DND-41 (cell line): ENCODE data around the gene PSMD2.

Experiments used
- ATAC-seq: fragments of 200-7000 bp; cut with Tn5 transposase; 3 replicates; pipeline ENCODE4 v1.9.1; 2021; ENCODE audit warnings: low read depth; ENCODE audit not compliant: insufficient read depth
- DNase-seq: peaks from one replicate; pipeline ENCODE4 v3.0.0-alpha.2; 2020
- H2AFZ ChIP-seq: 2 replicates; pipeline ENCODE4 v1.6.0; 2012; ENCODE audit warnings: low read depth, low read length
- H3K27ac ChIP-seq: 2 replicates; pipeline ENCODE4 v1.5.1; 2012; ENCODE audit warnings: low read length, inconsistent platforms
- H3K27me3 ChIP-seq: fragments of 200-600 bp; sonication (generic); 2 replicates; pipeline ENCODE4 v1.6.0; 2012; ENCODE audit warnings: low read length, mild to moderate bottlenecking, inconsistent platforms; ENCODE audit not compliant: insufficient read depth, poor library complexity
- H3K36me3 ChIP-seq: 2 replicates; pipeline ENCODE4 v1.5.1; 2012; ENCODE audit warnings: low read length, inconsistent platforms; ENCODE audit not compliant: insufficient read depth
- H3K4me1 ChIP-seq: 2 replicates; pipeline ENCODE4 v1.5.1; 2012; ENCODE audit warnings: mild to moderate bottlenecking, low read length; ENCODE audit not compliant: insufficient read depth
- H3K4me2 ChIP-seq: 2 replicates; pipeline ENCODE4 v1.6.0; 2012; ENCODE audit warnings: mild to moderate bottlenecking, moderate library complexity, low read length, inconsistent platforms; ENCODE audit not compliant: insufficient read depth
- H3K4me3 ChIP-seq, 2 experiments: fragments of 200-600 bp in 1 of 2; shearing (Covaris generic) in 1 of 2; 2 replicates each; pipeline ENCODE4 v1.5.1; 2012 to 2016; ENCODE audit warnings: inconsistent platforms in 2 of 2, low read length in 2 of 2, mild to moderate bottlenecking in 2 of 2, low read depth in 1 of 2, moderate library complexity in 1 of 2
- H3K79me2 ChIP-seq: 2 replicates; pipeline ENCODE4 v1.6.0; 2012; ENCODE audit warnings: low read length, inconsistent platforms; ENCODE audit not compliant: insufficient read depth
- H3K9ac ChIP-seq: 2 replicates; pipeline ENCODE4 v1.6.0; 2012; ENCODE audit warnings: low read depth, mild to moderate bottlenecking, inconsistent platforms, low read length, moderate library complexity
- H3K9me3 ChIP-seq: 2 replicates; pipeline ENCODE4 v1.5.1; 2012; ENCODE audit warnings: low read length, moderate library complexity, mild to moderate bottlenecking, inconsistent platforms; ENCODE audit not compliant: insufficient read depth, severe bottlenecking
- H4K20me1 ChIP-seq: 2 replicates; pipeline ENCODE4 v1.6.0; 2012; ENCODE audit warnings: low read length; ENCODE audit not compliant: insufficient read depth
- EZH2 ChIP-seq: IDR thresholded peaks from 3 replicates; pipeline ENCODE4 v1.6.1; 2012; ENCODE audit warnings: borderline replicate concordance, low read depth, mild to moderate bottlenecking, moderate library complexity, low read length, inconsistent platforms; ENCODE audit not compliant: severe bottlenecking
- TF ChIP-seq, protein P1 (sequence below): IDR thresholded peaks from 2 replicates; pipeline ENCODE4 v1.5.1; 2012; ENCODE audit warnings: borderline replicate concordance, low read length, moderate library complexity, mild to moderate bottlenecking; ENCODE audit not compliant: poor library complexity, severe bottlenecking; ENCODE audit errors: extremely low read depth

The PSMD2 gene

DNA sequence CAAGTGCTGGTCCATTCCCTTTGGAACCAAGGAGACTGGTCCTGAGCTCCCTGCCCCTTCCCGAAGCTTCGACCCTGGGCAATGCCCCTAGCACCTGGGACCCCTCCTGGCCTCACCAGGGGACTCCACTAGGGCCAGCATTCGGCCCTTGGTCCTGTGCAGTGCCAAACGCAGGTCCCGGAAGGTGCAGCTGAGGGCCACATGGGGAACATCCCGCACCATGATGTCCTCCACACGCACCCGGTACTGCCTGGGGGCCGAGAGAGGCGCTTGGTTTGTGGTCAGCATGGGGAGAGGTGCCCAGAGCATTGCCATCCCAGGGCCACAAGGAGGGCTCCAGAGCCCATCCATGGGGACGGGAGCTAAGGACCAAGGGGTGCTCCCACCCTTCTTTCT is 54.5 kb downstream of the PSMD2 start:
- no peak overlapping the region for H3K27ac ChIP-seq
- no peaks in the 10 kb centered on the region for H3K27me3 ChIP-seq
- H2AFZ ChIP-seq, result no peak overlapping the region
- H3K9me3 ChIP-seq, result no peaks in the 10 kb centered on the region
- no peaks in the 10 kb centered on the region for H3K79me2 ChIP-seq
- peaks cover 14% of the 10 kb centered on the region for H3K36me3 ChIP-seq
- ATAC-seq (no peak), DNase-seq (no peak)
- H4K20me1 ChIP-seq, result peaks cover 14% of the 10 kb centered on the region; the same call in 1 of the 2 replicates
- H3K4me2 ChIP-seq, result no peak overlapping the region
- TF ChIP-seq, protein P1, sequence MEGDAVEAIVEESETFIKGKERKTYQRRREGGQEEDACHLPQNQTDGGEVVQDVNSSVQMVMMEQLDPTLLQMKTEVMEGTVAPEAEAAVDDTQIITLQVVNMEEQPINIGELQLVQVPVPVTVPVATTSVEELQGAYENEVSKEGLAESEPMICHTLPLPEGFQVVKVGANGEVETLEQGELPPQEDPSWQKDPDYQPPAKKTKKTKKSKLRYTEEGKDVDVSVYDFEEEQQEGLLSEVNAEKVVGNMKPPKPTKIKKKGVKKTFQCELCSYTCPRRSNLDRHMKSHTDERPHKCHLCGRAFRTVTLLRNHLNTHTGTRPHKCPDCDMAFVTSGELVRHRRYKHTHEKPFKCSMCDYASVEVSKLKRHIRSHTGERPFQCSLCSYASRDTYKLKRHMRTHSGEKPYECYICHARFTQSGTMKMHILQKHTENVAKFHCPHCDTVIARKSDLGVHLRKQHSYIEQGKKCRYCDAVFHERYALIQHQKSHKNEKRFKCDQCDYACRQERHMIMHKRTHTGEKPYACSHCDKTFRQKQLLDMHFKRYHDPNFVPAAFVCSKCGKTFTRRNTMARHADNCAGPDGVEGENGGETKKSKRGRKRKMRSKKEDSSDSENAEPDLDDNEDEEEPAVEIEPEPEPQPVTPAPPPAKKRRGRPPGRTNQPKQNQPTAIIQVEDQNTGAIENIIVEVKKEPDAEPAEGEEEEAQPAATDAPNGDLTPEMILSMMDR, result no peak
- no peak for TF ChIP-seq EZH2
- H3K4me3 ChIP-seq, result no peak overlapping the region
- H3K4me1 ChIP-seq, result no peaks in the 10 kb centered on the region
- H3K9ac ChIP-seq, result no peak overlapping the region

DNA sequence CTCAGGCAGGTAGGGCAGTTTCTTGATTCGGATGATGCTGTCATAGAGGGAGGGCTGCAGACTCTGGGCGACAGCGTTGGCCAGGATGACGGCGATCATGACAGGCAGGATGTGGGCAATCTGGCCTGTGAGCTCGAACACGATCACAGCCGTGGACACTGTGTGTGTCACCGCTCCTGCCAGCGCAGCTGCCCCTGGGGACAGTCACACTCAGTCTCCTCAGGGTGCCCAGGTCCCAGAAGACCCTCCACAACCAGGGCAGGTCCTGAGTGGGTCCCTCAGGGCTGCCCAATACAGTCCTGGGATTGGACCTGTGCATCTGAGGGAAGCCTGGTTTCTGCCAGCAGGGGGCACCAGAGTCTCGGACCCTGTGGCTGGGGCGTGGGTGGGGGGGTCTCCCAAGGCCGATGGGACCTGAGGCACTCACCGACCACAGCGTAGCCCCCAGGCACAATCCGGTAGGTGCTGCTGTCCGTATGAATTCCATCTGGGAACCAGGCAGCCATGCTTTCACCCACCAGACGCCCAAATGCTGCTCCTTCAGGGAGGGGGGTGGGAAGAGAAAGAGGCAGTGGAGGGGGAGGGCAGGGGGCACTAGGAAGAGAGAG is 55.2 kb downstream of the PSMD2 start:
- ATAC-seq, result peak; percentile 79
- H3K36me3 ChIP-seq, result peaks cover 14% of the 10 kb centered on the region

DNA sequence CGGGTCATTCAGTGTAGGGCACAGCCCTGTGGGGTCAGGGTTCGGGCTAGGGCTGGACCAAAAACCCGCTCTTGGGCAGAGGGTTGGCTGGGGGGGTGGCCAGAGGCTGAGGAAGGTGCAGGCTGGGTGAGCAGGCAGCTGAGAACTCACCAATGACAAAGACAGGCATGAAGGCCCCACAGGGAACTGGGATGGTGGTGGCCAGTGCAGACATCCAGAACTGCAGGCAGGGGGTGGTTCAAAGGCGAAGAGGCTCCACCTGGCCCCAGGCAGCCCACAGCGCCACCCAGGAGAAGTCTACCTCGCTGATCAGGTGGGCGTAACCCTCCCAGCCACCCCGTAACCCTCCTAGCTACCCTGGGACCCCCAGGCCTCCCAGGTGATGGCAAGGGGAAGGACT is 55.7 kb downstream of the PSMD2 start:
- H3K4me1 ChIP-seq, result no peaks in the 10 kb centered on the region
- H3K36me3 ChIP-seq, result peaks cover 14% of the 10 kb centered on the region
- H2AFZ ChIP-seq, result no peak overlapping the region
- no peak overlapping the region for H3K4me2 ChIP-seq
- DNase-seq (no peak), ATAC-seq (no peak)
- H3K9ac ChIP-seq, result no peak overlapping the region
- no peaks in the 10 kb centered on the region for H3K79me2 ChIP-seq
- no peaks in the 10 kb centered on the region for H3K27me3 ChIP-seq
- H3K4me3 ChIP-seq, result no peak overlapping the region
- H3K9me3 ChIP-seq, result no peaks in the 10 kb centered on the region
- peaks cover 16% of the 10 kb centered on the region; the same call in 1 of the 2 replicates for H4K20me1 ChIP-seq
- TF ChIP-seq, protein P1, result no peak
- TF ChIP-seq EZH2, result no peak
- H3K27ac ChIP-seq, result no peak overlapping the region

More for the DNA sequence above, 55.2 kb downstream of the PSMD2 start:
- H3K79me2 ChIP-seq, result no peaks in the 10 kb centered on the region
- no peak overlapping the region for H3K4me2 ChIP-seq
- H3K9me3 ChIP-seq, result no peaks in the 10 kb centered on the region
- peaks cover 16% of the 10 kb centered on the region; the same call in 1 of the 2 replicates for H4K20me1 ChIP-seq
- H3K27me3 ChIP-seq, result no peaks in the 10 kb centered on the region
- no peak overlapping the region for H3K4me3 ChIP-seq
- no peak for TF ChIP-seq EZH2
- TF ChIP-seq, protein P1, result peak; percentile 78
- no peak overlapping the region; the same call in 1 of the 2 replicates for H3K27ac ChIP-seq
- peak; percentile 57 for DNase-seq
- no peak overlapping the region for H2AFZ ChIP-seq
- H3K9ac ChIP-seq, result no peak overlapping the region
- no peaks in the 10 kb centered on the region for H3K4me1 ChIP-seq
